ENCODE data around the gene SERPINF2.

DNA sequence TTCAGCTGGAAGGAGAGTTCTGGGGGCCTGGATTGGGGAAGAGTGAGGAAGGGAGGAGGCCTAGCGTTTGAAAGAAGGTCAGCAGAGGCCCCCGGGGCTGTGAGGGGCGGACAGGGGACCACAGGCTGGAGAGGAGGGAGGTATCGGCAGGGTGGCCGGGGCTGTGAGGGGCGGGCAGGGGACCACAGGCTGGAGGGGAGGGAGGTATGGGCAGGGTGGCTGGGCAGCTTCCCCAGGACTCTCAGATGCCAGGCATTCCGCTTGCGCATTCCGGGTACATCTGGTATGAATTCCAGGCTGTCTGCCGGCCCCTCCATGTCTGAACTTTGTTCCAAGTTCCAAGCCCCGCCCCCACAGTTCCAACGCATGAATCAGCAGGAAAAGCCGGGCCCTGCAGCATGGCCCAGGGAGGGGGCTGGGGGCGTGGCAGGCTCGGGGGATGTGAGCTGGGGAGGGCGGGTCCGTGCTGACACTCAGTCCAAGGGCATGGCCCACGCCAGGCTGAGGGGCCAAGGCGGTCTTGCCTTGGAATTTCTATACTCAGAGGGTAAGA, 28.2 kb upstream of the SERPINF2 start:
- TF ChIP-seq, protein P1, sequence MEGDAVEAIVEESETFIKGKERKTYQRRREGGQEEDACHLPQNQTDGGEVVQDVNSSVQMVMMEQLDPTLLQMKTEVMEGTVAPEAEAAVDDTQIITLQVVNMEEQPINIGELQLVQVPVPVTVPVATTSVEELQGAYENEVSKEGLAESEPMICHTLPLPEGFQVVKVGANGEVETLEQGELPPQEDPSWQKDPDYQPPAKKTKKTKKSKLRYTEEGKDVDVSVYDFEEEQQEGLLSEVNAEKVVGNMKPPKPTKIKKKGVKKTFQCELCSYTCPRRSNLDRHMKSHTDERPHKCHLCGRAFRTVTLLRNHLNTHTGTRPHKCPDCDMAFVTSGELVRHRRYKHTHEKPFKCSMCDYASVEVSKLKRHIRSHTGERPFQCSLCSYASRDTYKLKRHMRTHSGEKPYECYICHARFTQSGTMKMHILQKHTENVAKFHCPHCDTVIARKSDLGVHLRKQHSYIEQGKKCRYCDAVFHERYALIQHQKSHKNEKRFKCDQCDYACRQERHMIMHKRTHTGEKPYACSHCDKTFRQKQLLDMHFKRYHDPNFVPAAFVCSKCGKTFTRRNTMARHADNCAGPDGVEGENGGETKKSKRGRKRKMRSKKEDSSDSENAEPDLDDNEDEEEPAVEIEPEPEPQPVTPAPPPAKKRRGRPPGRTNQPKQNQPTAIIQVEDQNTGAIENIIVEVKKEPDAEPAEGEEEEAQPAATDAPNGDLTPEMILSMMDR (IDR thresholded peaks at IDR 0.05): no peak
- TF ChIP-seq POLR2A (IDR thresholded peaks at IDR 0.05): peak; percentile 42
